Measurements from ENCODE around the gene TRIM37.
A peak's percentile ranks its signal among the peaks of the same experiment; 100 is the strongest.

Gene TRIM37

DNA sequence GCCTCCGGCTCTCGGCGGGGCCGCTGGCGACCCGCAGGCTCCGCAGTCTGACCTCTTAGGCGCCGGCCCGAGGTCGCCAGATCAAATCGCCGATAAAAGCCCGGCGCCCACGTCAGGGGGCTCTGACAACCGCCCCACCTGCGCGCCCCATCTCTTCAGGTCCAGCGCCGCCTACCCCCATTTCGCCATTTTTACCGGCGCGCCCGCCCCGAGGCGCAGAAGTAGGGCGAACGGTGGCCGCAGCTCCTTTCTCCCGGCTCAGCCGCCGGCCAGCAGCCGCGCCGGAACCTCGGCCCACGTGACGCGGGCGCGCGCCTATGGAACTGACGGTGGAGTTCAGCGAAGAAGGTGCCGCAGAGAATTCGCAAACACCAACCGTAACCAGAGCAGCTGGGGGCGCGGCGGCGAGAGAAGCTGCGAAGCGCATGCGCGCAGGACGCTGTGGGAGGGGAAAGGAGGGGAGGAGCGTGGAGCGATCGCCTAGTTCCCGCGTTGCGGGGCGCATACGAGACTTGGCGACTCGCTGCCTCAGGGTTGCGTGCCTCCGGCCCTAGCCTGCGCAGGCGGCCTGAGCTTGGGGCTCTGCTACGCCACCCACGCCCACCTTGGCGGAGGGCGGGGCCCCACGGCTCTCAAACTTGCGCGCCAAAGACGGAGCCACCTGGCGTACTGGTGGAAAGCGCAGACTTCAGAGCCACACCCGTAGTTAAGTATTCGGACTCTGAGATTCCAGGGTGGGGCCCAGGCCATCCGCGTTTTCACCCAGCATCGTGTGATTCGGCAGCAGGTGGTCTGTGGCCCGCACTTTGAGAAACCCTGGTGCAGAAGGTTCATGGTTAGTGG, at the start of gene TRIM37 (continued):
- TF ChIP-seq INSM2 (tag by site-specific recombination; IDR thresholded peaks at IDR 0.05), result peak; percentile 36; the same call in 1 of the 2 replicates
- no peak; the same call in 1 of the 2 replicates for TF ChIP-seq ZNF146 (tag by site-specific recombination; IDR thresholded peaks at IDR 0.05)
- peak; percentile 93 for TF ChIP-seq ZBTB8A (tag by site-specific recombination; IDR thresholded peaks at IDR 0.05)
- TF ChIP-seq PRDM6 (tag by site-specific recombination; IDR thresholded peaks at IDR 0.05), result no peak
- TF ChIP-seq ZNF76 (tag by site-specific recombination; IDR thresholded peaks at IDR 0.05; ENCODE audit: borderline replicate concordance, low read depth), result no peak; the same call in 1 of the 2 replicates
- TF ChIP-seq ZSCAN16 (tag by site-specific recombination; IDR thresholded peaks at IDR 0.05), result peak; percentile 59; the same call in 1 of the 2 replicates
- TF ChIP-seq ZNF660 (tag by site-specific recombination; IDR thresholded peaks at IDR 0.05), result peak; percentile 45; the same call in 1 of the 2 replicates
- TF ChIP-seq ZNF792 (tag by site-specific recombination; IDR thresholded peaks at IDR 0.05), result no peak
- TF ChIP-seq OVOL3 (tag by site-specific recombination; IDR thresholded peaks at IDR 0.05), result peak; percentile 43; the same call in 1 of the 2 replicates
- TF ChIP-seq, protein P1, sequence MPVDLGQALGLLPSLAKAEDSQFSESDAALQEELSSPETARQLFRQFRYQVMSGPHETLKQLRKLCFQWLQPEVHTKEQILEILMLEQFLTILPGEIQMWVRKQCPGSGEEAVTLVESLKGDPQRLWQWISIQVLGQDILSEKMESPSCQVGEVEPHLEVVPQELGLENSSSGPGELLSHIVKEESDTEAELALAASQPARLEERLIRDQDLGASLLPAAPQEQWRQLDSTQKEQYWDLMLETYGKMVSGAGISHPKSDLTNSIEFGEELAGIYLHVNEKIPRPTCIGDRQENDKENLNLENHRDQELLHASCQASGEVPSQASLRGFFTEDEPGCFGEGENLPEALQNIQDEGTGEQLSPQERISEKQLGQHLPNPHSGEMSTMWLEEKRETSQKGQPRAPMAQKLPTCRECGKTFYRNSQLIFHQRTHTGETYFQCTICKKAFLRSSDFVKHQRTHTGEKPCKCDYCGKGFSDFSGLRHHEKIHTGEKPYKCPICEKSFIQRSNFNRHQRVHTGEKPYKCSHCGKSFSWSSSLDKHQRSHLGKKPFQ (tag by site-specific recombination; IDR thresholded peaks at IDR 0.05), result no peak; the same call in 1 of the 2 replicates
- no peak for TF ChIP-seq ZNF169 (tag by site-specific recombination; IDR thresholded peaks at IDR 0.05)
- TF ChIP-seq, protein P2, sequence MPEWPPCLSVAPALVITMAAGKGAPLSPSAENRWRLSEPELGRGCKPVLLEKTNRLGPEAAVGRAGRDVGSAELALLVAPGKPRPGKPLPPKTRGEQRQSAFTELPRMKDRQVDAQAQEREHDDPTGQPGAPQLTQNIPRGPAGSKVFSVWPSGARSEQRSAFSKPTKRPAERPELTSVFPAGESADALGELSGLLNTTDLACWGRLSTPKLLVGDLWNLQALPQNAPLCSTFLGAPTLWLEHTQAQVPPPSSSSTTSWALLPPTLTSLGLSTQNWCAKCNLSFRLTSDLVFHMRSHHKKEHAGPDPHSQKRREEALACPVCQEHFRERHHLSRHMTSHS (tag by site-specific recombination; IDR thresholded peaks at IDR 0.05), result no peak
- TF ChIP-seq ZNF555 (tag by site-specific recombination; conservative IDR thresholded peaks at IDR 0.05), result no peak
- peak; percentile 70 for TF ChIP-seq KLF17 (tag by site-specific recombination; IDR thresholded peaks at IDR 0.05)
- peak; percentile 95 for TF ChIP-seq SP3 (tag by site-specific recombination; IDR thresholded peaks at IDR 0.05)
- peak; percentile 99 for TF ChIP-seq KLF9 (tag by site-specific recombination; IDR thresholded peaks at IDR 0.05; ENCODE audit: low read depth)
- TF ChIP-seq ZNF248 (tag by site-specific recombination; IDR thresholded peaks at IDR 0.05), result no peak
- TF ChIP-seq ZBTB20 (tag by site-specific recombination; IDR thresholded peaks at IDR 0.05), result peak; percentile 84
- TF ChIP-seq SCRT2 (tag by site-specific recombination; IDR thresholded peaks at IDR 0.05), result peak; percentile 94
- TF ChIP-seq PATZ1 (tag by site-specific recombination; IDR thresholded peaks at IDR 0.05), result peak; percentile 93
- TF ChIP-seq ZNF626 (tag by site-specific recombination; IDR thresholded peaks at IDR 0.05), result no peak
- peak; percentile 69; the same call in 1 of the 2 replicates for TF ChIP-seq SCRT1 (tag by site-specific recombination; IDR thresholded peaks at IDR 0.05; ENCODE audit: borderline replicate concordance)
- no peak for TF ChIP-seq ZNF155 (tag by site-specific recombination; IDR thresholded peaks at IDR 0.05)
- TF ChIP-seq ZNF2 (tag by site-specific recombination; IDR thresholded peaks at IDR 0.05), result peak; percentile 72
- TF ChIP-seq GLI2 (tag by site-specific recombination; IDR thresholded peaks at IDR 0.05; ENCODE audit: borderline replicate concordance, low read depth), result no peak
- no peak for TF ChIP-seq ZNF211 (tag by site-specific recombination; IDR thresholded peaks at IDR 0.05; ENCODE audit: low read depth)
